ENCODE results near the gene PLK3.
"Not testable (repeated sequence)": the region's sequence is repeated elsewhere in the genome, so short reads cannot be mapped to it uniquely, and the experiment has no call there.

PLK3 gene

DNA sequence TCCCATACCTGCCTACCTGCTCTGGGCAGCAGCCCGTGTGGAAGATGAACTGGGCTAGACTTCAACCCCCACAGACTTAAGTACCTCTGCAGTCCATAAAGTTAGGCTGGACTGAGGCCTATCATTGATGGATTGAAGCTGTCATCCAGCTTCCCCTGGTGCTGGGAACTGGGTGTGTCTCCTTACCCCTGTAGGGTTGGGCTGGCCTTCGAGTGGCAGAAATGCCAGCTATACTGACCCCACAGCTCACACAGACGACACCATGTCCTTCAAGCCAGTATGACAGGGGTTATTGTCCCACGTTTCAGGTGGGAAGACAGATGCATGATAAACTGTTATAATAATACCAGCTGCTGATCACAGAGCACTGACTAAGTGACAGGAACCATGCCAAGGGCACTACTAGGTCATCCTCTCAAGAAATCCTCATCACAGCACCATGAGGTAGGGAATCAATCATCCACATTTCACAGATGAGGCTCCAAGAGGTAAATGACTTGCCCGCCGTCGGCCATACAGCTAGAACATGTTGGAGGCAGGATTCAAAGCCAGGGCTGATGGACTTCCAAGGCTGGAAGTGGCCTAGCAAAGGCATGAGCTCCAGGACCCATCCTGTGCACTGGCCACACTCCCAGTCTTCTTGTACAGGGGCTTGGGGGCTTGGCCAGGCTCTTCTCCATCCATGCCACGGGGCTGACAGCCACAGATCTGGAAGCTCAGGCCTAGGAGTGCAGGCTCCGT lies 11.9 kb upstream of the PLK3 start, which contains the start of gene BEST4:
Gene BEST4 (minus strand): TSS at position 51 of the 741 bp plus-strand sequence. CDS start 465 bp downstream, outside the sequence.
- no peak within 1 kb of the TSS for H3K27ac ChIP-seq (ENCODE audit: low read length)
- H3K27me3 ChIP-seq (ENCODE audit: low read depth, low read length) = no peaks in the 10 kb centered on the region
- H3K36me3 ChIP-seq (ENCODE audit: control insufficient read depth in 1 of 2, insufficient read depth in 2 of 2, low read length in 2 of 2) = no peaks in the 10 kb centered on the region
- peaks cover 11 to 21% of the 10 kb centered on the region in 2 donors for H3K4me1 ChIP-seq (ENCODE audit: control insufficient read depth in 1 of 2, insufficient read depth in 2 of 2, low read length in 2 of 2)
- no peak within 1 kb of the TSS for H3K4me3 ChIP-seq (ENCODE audit: low read depth in 1 of 2, low read length in 2 of 2)
- no peaks in the 10 kb centered on the region for H3K9me3 ChIP-seq (ENCODE audit: control insufficient read depth in 1 of 2, low read length in 2 of 2)

DNA sequence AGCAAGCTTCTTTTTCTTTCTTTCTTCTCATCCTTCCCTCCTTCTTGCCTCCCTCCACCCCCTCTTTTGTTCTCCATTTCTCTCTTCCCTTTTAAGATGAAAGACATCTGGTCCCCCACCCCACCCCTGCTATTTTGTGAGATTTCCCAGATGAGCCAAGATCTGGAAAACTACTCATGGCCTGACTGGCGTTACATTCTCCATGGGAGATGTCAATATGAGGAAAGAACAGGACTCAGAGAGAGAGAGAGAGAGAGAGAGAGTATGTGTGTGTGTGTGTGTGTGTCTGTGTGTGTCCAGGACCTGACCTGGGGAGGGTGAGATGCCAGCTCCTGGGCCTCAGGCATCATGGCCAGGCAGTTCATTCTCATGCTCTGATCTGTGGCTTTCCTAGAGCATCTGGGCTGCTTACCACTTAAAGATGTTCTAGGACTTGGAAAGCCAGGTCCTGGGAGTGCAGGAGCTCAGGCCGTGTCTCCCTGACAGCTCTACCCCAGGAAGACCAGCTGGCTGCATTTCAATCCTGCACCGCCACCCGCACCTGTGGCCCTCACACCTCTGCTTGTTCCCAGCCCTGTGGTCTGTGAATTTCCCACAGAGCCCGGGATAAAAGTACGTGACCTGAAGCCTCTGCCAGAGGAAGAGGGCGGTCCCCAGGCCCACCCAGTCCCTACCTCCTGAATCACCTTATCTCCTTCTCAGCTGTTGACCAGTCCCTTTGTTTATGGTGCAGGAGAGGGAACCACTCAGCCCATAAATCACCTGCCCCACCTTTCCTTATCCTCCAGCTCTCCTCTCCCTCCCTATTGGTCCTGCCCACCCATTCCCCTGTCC lies 9.0 kb upstream of the PLK3 start:
- H3K4me3 ChIP-seq (ENCODE audit: low read depth in 1 of 2, low read length in 2 of 2) = no peak overlapping the region
- H3K27ac ChIP-seq (ENCODE audit: low read length) = no peak overlapping the region
- H3K36me3 ChIP-seq (ENCODE audit: control insufficient read depth in 1 of 2, insufficient read depth in 2 of 2, low read length in 2 of 2) = no peaks in the 10 kb centered on the region
- H3K9me3 ChIP-seq (ENCODE audit: control insufficient read depth in 1 of 2, low read length in 2 of 2) = no peaks in the 10 kb centered on the region
- H3K4me1 ChIP-seq (ENCODE audit: control insufficient read depth in 1 of 2, insufficient read depth in 2 of 2, low read length in 2 of 2) = no peaks in the 10 kb centered on the region
- H3K27me3 ChIP-seq (ENCODE audit: low read depth, low read length) = no peaks in the 10 kb centered on the region

DNA sequence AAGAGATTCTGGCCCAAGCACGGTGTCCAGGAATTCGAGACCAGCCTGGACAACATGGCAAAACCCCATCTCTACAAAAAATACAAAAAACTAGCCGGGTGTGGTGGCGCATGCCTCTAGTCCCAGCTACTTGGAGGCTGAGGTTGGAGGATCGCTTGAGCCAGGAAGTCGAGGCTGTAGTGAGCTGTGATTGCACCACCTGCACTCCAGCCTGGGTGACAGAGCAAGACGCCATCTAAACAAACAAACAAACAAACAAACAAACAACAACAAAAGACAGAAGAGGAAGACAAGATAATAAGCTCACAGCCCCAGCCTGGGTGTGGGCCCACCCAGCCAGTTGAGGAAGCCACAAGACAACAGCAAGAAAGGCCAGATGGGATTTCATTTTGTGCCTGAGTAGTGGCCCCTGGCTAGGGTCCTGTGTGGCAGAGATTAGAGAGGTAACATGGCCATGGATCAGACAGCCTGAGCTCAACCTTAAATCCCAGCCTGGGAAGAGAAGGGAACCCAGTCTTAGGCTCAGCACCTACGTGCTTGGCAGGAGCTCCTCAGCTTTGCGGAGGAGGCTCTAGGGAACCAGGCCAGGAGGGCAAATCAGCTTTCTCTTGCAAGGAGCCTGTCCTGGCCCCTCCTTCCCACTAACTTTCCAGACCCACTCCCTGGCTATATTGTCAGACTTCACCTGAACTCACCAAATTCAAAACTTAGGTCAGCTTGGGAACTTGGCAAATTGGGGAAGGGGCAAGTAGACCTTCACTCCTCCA lies 7.3 kb upstream of the PLK3 start:
- no peak overlapping the region for H3K27ac ChIP-seq (ENCODE audit: low read length)
- H3K9me3 ChIP-seq (ENCODE audit: control insufficient read depth in 1 of 2, low read length in 2 of 2) = no peaks in the 10 kb centered on the region
- H3K36me3 ChIP-seq (ENCODE audit: control insufficient read depth in 1 of 2, insufficient read depth in 2 of 2, low read length in 2 of 2) = no peaks in the 10 kb centered on the region
- no peaks in the 10 kb centered on the region for H3K4me1 ChIP-seq (ENCODE audit: control insufficient read depth in 1 of 2, insufficient read depth in 2 of 2, low read length in 2 of 2)
- H3K27me3 ChIP-seq (ENCODE audit: low read depth, low read length) = no peaks in the 10 kb centered on the region
- no peak overlapping the region for H3K4me3 ChIP-seq (ENCODE audit: low read depth in 1 of 2, low read length in 2 of 2)

DNA sequence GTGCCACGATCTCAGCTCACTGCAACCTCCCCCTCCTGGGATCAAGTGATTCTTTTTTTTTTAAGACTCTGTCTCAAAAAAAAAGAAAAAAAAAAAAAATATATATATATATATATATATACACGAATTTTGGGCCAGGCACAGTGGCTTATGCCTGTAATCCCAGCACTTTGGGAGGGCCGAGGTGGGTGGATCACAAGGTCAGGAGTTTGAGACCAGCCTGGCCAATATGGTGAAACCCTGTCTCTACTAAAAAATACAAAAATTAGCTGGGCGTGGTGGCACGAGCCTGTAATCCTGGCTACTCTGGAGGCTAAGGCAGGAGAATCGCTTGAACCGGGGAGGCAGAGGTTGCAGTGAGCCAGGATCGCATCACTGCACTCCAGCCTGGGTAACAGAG lies 2.3 kb upstream of the PLK3 start:
- H3K27me3 ChIP-seq (ENCODE audit: low read depth, low read length); H3K4me3 ChIP-seq (ENCODE audit: low read depth in 1 of 2, low read length in 2 of 2); H3K9me3 ChIP-seq (ENCODE audit: control insufficient read depth in 1 of 2, low read length in 2 of 2); H3K36me3 ChIP-seq (ENCODE audit: control insufficient read depth in 1 of 2, insufficient read depth in 2 of 2, low read length in 2 of 2); H3K27ac ChIP-seq (ENCODE audit: low read length): not testable (repeated sequence)
- H3K4me1 ChIP-seq (ENCODE audit: control insufficient read depth in 1 of 2, insufficient read depth in 2 of 2, low read length in 2 of 2) = peaks cover 0 to 11% of the 10 kb centered on the region in 2 donors

DNA sequence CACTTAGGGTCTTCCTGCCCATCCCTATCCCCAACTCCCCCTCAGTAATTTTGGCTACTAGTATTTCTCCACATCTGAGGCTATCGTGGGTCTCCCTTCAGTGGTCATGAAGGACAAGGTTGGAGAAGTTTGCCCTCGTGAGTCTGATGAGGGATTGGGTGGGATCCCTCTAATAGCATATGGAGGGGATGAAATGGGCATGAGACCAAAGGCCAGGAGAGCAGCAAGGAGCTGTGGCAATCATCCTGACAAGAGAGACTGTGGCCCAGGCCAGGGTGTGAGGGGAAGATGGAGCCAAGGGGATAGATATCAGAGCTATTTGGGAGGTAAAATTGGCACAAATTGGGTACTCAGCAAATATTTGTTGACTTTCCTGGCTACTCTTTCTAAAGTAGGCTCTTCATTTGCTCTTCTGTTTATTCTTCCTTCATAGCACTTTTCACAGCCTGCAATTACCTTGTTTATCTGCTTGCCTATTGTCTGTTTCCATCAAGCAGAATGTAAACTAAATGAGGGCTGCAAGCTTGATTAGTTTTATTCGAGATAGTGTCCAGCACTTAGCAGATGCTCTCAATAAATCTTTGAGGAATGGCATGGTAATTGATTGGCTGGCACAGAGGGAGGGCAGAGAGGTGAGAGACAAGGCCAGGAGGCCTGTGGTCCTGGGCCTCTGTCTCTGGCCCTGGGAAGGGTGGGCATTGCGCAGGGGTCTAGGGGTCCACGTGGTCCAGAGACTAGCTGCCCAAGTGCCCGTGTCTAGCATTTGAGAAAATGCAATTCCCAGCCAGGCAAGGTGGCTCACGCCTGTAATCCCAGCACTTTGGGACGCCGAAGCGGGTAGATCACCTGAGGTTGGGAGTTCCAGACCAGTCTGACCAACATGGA lies 1.5 kb upstream of the PLK3 start:
- Histone ChIP-seq H3K36me3 (ENCODE audit: control insufficient read depth in 1 of 2, insufficient read depth in 2 of 2, low read length in 2 of 2) (peaks cover 13% of the 10 kb centered on the region in 2 donors), H3K4me1 (ENCODE audit: control insufficient read depth in 1 of 2, insufficient read depth in 2 of 2, low read length in 2 of 2) (peaks cover 0 to 15% of the 10 kb centered on the region in 2 donors), H3K27ac (ENCODE audit: low read length) (no peak overlapping the region), H3K4me3 (ENCODE audit: low read depth in 1 of 2, low read length in 2 of 2) (no peak overlapping the region), H3K27me3 (ENCODE audit: low read depth, low read length) (no peaks in the 10 kb centered on the region), H3K9me3 (ENCODE audit: control insufficient read depth in 1 of 2, low read length in 2 of 2) (no peaks in the 10 kb centered on the region)

DNA sequence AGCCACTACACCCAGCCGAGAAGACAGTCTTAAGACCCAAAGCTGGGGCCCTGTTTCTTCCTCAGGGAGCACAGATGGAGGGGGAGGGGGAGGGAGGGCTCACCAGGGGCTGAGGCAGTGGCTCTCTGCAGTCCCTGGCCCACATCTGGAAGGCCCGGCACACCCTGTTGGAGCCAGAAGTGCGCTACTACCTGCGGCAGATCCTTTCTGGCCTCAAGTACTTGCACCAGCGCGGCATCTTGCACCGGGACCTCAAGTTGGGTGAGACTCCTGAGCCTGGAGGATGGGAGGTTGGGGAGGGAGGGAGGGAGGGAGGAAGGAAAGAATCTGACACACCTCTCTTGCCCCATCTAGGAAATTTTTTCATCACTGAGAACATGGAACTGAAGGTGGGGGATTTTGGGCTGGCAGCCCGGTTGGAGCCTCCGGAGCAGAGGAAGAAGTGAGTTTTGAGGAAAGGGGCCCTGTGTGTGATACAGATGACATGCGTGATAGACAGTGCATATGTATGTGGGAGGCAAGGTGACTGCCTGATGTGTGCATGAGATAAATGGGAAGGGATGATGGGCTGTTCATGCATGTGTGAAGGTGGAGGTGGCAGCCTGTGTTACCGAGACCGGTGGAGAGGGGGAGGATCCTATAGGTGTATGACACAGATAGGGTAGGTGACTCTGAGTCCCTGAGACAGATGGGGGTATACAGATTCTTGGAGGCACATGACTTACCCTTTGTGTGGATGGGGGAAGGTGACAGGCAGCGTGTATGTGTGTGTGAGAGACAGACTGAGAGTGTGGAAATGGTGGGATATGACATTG lies 1.5 kb downstream of the PLK3 start:
- peak overlapping the region; percentile 28 for H3K27ac ChIP-seq (ENCODE audit: low read length)
- H3K27me3 ChIP-seq (ENCODE audit: low read depth, low read length) = no peaks in the 10 kb centered on the region
- H3K4me3 ChIP-seq (ENCODE audit: low read depth in 1 of 2, low read length in 2 of 2) = peak overlapping the region; percentile 80 to 83
- peaks cover 4 to 31% of the 10 kb centered on the region in 2 donors for H3K4me1 ChIP-seq (ENCODE audit: control insufficient read depth in 1 of 2, insufficient read depth in 2 of 2, low read length in 2 of 2)
- peaks cover 28 to 41% of the 10 kb centered on the region in 2 donors for H3K36me3 ChIP-seq (ENCODE audit: control insufficient read depth in 1 of 2, insufficient read depth in 2 of 2, low read length in 2 of 2)
- H3K9me3 ChIP-seq (ENCODE audit: control insufficient read depth in 1 of 2, low read length in 2 of 2) = no peaks in the 10 kb centered on the region

DNA sequence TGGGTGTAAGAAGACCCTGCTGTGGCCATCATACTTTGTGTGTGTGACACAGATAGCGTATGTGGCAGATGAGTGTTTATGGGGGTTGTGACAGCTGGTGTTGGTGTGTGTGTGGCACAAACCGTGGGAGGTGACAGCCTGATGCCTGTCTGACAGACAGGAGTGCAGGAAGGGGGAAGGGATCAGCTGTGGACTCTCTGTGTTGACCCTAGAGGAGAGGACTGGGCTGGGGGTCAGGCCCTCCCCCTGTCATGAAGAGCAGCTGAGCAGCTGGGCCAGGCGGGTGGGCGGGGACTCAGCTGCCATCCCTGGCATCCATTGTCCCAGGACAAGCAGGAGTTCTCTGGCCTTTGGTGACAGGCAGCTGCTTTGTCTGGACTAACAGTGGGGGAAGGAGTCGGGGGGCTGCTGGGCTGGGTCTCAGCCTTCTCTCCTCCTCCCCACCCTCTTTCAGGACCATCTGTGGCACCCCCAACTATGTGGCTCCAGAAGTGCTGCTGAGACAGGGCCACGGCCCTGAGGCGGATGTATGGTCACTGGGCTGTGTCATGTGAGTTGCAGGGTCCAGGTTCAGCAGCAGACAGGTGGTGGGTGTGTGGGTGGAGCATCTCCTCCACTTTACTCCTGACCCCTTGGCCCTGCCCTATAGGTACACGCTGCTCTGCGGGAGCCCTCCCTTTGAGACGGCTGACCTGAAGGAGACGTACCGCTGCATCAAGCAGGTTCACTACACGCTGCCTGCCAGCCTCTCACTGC lies 2.3 kb downstream of the PLK3 start:
- peak overlapping the region; percentile 80 to 83 for H3K4me3 ChIP-seq (ENCODE audit: low read depth in 1 of 2, low read length in 2 of 2)
- H3K4me1 ChIP-seq (ENCODE audit: control insufficient read depth in 1 of 2, insufficient read depth in 2 of 2, low read length in 2 of 2) = peaks cover 12 to 34% of the 10 kb centered on the region in 2 donors
- no peaks in the 10 kb centered on the region for H3K9me3 ChIP-seq (ENCODE audit: control insufficient read depth in 1 of 2, low read length in 2 of 2)
- H3K27ac ChIP-seq (ENCODE audit: low read length) = peak overlapping the region; percentile 28
- peaks cover 30 to 45% of the 10 kb centered on the region in 2 donors for H3K36me3 ChIP-seq (ENCODE audit: control insufficient read depth in 1 of 2, insufficient read depth in 2 of 2, low read length in 2 of 2)
- no peaks in the 10 kb centered on the region for H3K27me3 ChIP-seq (ENCODE audit: low read depth, low read length)

DNA sequence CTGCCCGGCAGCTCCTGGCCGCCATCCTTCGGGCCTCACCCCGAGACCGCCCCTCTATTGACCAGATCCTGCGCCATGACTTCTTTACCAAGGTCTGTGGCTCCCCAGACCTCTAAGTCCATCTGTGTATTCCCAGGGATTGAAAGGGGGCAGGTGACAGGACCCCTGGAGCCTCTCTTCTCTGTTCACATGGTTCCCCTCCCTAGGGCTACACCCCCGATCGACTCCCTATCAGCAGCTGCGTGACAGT lies 2.8 kb downstream of the PLK3 start:
- Histone ChIP-seq H3K4me1 (ENCODE audit: control insufficient read depth in 1 of 2, insufficient read depth in 2 of 2, low read length in 2 of 2) (peaks cover 16 to 37% of the 10 kb centered on the region in 2 donors), H3K4me3 (ENCODE audit: low read depth in 1 of 2, low read length in 2 of 2) (peak overlapping the region in 1 of 2 donors; percentile 80), H3K36me3 (ENCODE audit: control insufficient read depth in 1 of 2, insufficient read depth in 2 of 2, low read length in 2 of 2) (peaks cover 30 to 49% of the 10 kb centered on the region in 2 donors), H3K27ac (ENCODE audit: low read length) (peak overlapping the region; percentile 28), H3K27me3 (ENCODE audit: low read depth, low read length) (no peaks in the 10 kb centered on the region), H3K9me3 (ENCODE audit: control insufficient read depth in 1 of 2, low read length in 2 of 2) (no peaks in the 10 kb centered on the region)

DNA sequence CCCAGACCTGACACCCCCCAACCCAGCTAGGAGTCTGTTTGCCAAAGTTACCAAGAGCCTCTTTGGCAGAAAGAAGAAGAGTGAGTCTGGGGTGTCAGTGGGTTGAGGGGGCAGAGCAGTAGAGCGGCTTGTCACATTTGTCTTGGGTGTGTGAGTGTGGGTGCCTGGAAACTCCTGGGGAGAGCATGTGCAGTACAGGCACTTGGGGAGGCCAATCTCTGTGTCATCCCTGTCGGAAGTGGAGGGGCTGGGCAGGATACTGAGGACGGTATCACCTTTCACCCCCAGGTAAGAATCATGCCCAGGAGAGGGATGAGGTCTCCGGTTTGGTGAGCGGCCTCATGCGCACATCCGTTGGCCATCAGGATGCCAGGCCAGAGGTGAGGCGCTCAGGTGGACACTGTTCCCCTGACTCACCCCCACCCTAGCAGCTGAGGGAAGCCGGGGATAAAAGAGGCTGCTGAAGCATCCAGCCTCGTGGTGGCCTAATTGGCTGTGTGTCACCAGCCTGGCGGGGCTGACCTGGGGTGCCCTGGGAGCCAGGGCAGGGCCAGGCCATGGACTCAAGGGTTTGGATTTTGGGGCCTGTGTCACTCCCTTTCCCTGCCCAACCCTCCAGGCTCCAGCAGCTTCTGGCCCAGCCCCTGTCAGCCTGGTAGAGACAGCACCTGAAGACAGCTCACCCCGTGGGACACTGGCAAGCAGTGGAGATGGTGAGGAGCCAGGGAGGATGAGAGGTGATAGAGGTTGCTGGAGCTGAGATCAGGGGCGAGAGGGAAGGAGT lies 3.3 kb downstream of the PLK3 start:
- Histone ChIP-seq H3K4me3 (ENCODE audit: low read depth in 1 of 2, low read length in 2 of 2) (peak overlapping the region in 1 of 2 donors; percentile 80), H3K9me3 (ENCODE audit: control insufficient read depth in 1 of 2, low read length in 2 of 2) (no peaks in the 10 kb centered on the region), H3K27ac (ENCODE audit: low read length) (peak overlapping the region; percentile 45), H3K27me3 (ENCODE audit: low read depth, low read length) (no peaks in the 10 kb centered on the region), H3K36me3 (ENCODE audit: control insufficient read depth in 1 of 2, insufficient read depth in 2 of 2, low read length in 2 of 2) (peaks cover 30 to 53% of the 10 kb centered on the region in 2 donors), H3K4me1 (ENCODE audit: control insufficient read depth in 1 of 2, insufficient read depth in 2 of 2, low read length in 2 of 2) (peaks cover 19 to 42% of the 10 kb centered on the region in 2 donors)

Data from muscle layer of duodenum (tissue), 2 donors.